IMR-90 (cell line): ENCODE measurements around the gene MPI. TPM values are rescaled to one million over a fixed set of nuclear protein-coding genes. Genes with fewer than 3 reads are reported as not detected.

Source experiments
- ATAC-seq: fragments of 200-7000 bp; cut with Tn5 transposase; 2 replicates; pipeline ENCODE4 v1.9.1; 2020; ENCODE audit warnings: low read depth, mild to moderate bottlenecking, moderate library complexity
- BruUV-seq: library from RNA; stranded (reverse); fragments of 400-500 nt; replicated peaks from 2 replicates; lab custom pipeline; 2021; lab: Mats Ljungman, UMichigan
- CTCF ChIA-PET: fragments of 300-600 bp; formaldehyde crosslinking; extraction: SDS; loops from one replicate; lab custom pipeline; 2021; ENCODE audit warnings: antibody characterized with exemption; lab: Yijun Ruan, JAX
- POLR2A ChIA-PET: fragments of 300-600 bp; sonication (Branson Sonifier 250); formaldehyde crosslinking; loops from one replicate; lab custom pipeline; 2022; ENCODE audit warnings: antibody characterized with exemption; ENCODE audit not compliant: unreplicated experiment; lab: Charles Lee
- DNase-seq: peaks from one replicate; pipeline ENCODE4 v3.0.0; 2013
- H2AFZ ChIP-seq: replicated peaks from 2 replicates; pipeline ENCODE3; 2013; ENCODE audit warnings: low read length, mild to moderate bottlenecking; ENCODE audit not compliant: poor library complexity
- H2AK5ac ChIP-seq: 2 replicates; pipeline ENCODE4 v1.6.1; 2013; ENCODE audit warnings: low read depth, low read length, inconsistent platforms
- H2AK9ac ChIP-seq: replicated peaks from 2 replicates; pipeline ENCODE3; 2013; ENCODE audit warnings: mild to moderate bottlenecking, low read depth, low read length, moderate library complexity; ENCODE audit not compliant: poor library complexity
- H2BK120ac ChIP-seq: 2 replicates; pipeline ENCODE4 v1.6.1; 2013; ENCODE audit warnings: low read depth, low read length, inconsistent platforms
- H2BK15ac ChIP-seq: 3 replicates; pipeline ENCODE4 v1.6.1; 2013; ENCODE audit warnings: low read depth, low read length, inconsistent platforms
- H2BK20ac ChIP-seq: 2 replicates; pipeline ENCODE4 v1.6.1; 2013; ENCODE audit warnings: low read depth, mild to moderate bottlenecking, inconsistent platforms, low read length, moderate library complexity
- H2BK5ac ChIP-seq: 2 replicates; pipeline ENCODE4 v1.6.1; 2013; ENCODE audit warnings: mild to moderate bottlenecking, low read depth, low read length, inconsistent platforms; ENCODE audit not compliant: poor library complexity, severe bottlenecking
- H3K14ac ChIP-seq: replicated peaks from 2 replicates; pipeline ENCODE4 v1.6.1; 2013; ENCODE audit warnings: low read depth, low read length, inconsistent platforms
- H3K18ac ChIP-seq: 2 replicates; pipeline ENCODE4 v1.6.1; 2013; ENCODE audit warnings: low read depth, low read length, control low read depth
- H3K23ac ChIP-seq: 2 replicates; pipeline ENCODE4 v1.6.1; 2013; ENCODE audit warnings: low read depth, low read length, inconsistent platforms
- H3K27ac ChIP-seq: 2 replicates; pipeline ENCODE4 v1.5.1; 2013; ENCODE audit warnings: mild to moderate bottlenecking, control low read depth, low read length; ENCODE audit not compliant: insufficient read depth
- H3K27me3 ChIP-seq: 2 replicates; pipeline ENCODE4 v1.6.1; 2013; ENCODE audit warnings: low read length; ENCODE audit not compliant: control insufficient read depth, insufficient read depth
- H3K36me3 ChIP-seq: 2 replicates; pipeline ENCODE4 v1.6.1; 2013; ENCODE audit warnings: low read length, mixed read lengths; ENCODE audit not compliant: control insufficient read depth, insufficient read depth
- H3K4ac ChIP-seq: 2 replicates; pipeline ENCODE4 v1.6.1; 2013; ENCODE audit warnings: low read depth, low read length, inconsistent platforms
- H3K4me1 ChIP-seq: 2 replicates; pipeline ENCODE4 v1.6.1; 2013; ENCODE audit warnings: low read length, mixed read lengths; ENCODE audit not compliant: control insufficient read depth, insufficient read depth
- H3K4me2 ChIP-seq: 2 replicates; pipeline ENCODE4 v1.6.1; 2013; ENCODE audit warnings: low read depth, mild to moderate bottlenecking, control low read depth, low read length, moderate library complexity
- H3K4me3 ChIP-seq: 2 replicates; pipeline ENCODE4 v1.5.1; 2013; ENCODE audit warnings: low read depth, mild to moderate bottlenecking, control low read depth, low read length, moderate library complexity; ENCODE audit not compliant: insufficient read depth
- H3K56ac ChIP-seq: 2 replicates; pipeline ENCODE4 v1.6.1; 2013; ENCODE audit warnings: low read length, inconsistent platforms; ENCODE audit not compliant: insufficient read depth; ENCODE audit errors: extremely low read depth
- H3K79me1 ChIP-seq, 2 experiments: 2 replicates each; pipeline ENCODE4 v1.6.1; 2013; ENCODE audit warnings: low read length in 2 of 2, inconsistent platforms in 1 of 2, low read depth in 1 of 2
- H3K9ac ChIP-seq: 2 replicates; pipeline ENCODE4 v1.6.1; 2013; ENCODE audit warnings: low read depth, low read length, control low read depth
- H3K9me1 ChIP-seq: 2 replicates; pipeline ENCODE4 v1.6.1; 2013; ENCODE audit warnings: low read length, inconsistent platforms; ENCODE audit not compliant: insufficient read depth
- H3K9me3 ChIP-seq: 2 replicates; pipeline ENCODE4 v1.6.1; 2013; ENCODE audit warnings: low read length; ENCODE audit not compliant: control insufficient read depth, insufficient read depth
- H4K20me1 ChIP-seq: 2 replicates; pipeline ENCODE4 v1.6.1; 2013; ENCODE audit warnings: low read length, inconsistent platforms; ENCODE audit not compliant: insufficient read depth
- H4K5ac ChIP-seq: 2 replicates; pipeline ENCODE4 v1.6.1; 2013; ENCODE audit warnings: mild to moderate bottlenecking, low read depth, low read length, control low read depth
- H4K8ac ChIP-seq, 2 experiments: 2 replicates each; pipeline ENCODE4 v1.6.1; 2013; ENCODE audit warnings: low read depth in 2 of 2, low read length in 2 of 2, control low read depth in 1 of 2, inconsistent platforms in 1 of 2
- H4K91ac ChIP-seq: 2 replicates; pipeline ENCODE4 v1.6.1; 2013; ENCODE audit warnings: low read depth, low read length, inconsistent platforms; ENCODE audit not compliant: insufficient read depth
- MAZ ChIP-seq: IDR thresholded peaks from 2 replicates; pipeline ENCODE4 v1.6.1; 2012; ENCODE audit warnings: low read depth, mild to moderate bottlenecking, low read length, improper control_type of control experiment, moderate library complexity, borderline replicate concordance
- POLR2A ChIP-seq: IDR thresholded peaks from 2 replicates; pipeline ENCODE4 v1.6.1; 2012; ENCODE audit warnings: mild to moderate bottlenecking, low read depth, low read length
- WGBS, 2 experiments: methylation state at CpG; one replicate each; pipeline versions ENCODE4 v1.1.5 to v1.1.7; 2013; ENCODE audit warnings: missing lambda C conversion rate in 2 of 2; ENCODE audit not compliant: insufficient read length in 1 of 2; ENCODE audit errors: extremely low coverage in 2 of 2; 5-methylcytosine and 5-hydroxymethylcytosine counted together
- dilution Hi-C: fragments of 300-500 bp; cut with HindIII; formaldehyde crosslinking; loops from one replicate; pipeline ENCODE4 v1.14.3; 2018; ENCODE audit warnings: low sequenced_read_pairs; ENCODE audit not compliant: unreplicated experiment
- in situ Hi-C: fragments of 300-500 bp; cut with MboI; formaldehyde crosslinking; loops from 3 replicates; pipeline ENCODE4 v1.14.3; 2019; ENCODE audit warnings: low sequenced_read_pairs, inconsistent platforms, mixed read lengths
- intact Hi-C: fragments of 100-400 bp; cut with micrococcal nuclease; formaldehyde crosslinking; loops from 2 replicates; pipeline ENCODE4 v1.10.0; 2022
- polyA plus RNA-seq, 3 experiments: library from polyadenylated mRNA; depleted of rRNA; stranded (reverse); fragments of >200 nt; gene quantifications; 2 replicates each; pipeline ENCODE4 v1.2.3, GENCODE V29; 2012; ENCODE audit warnings: low replicate concordance in 1 of 3
- total RNA-seq: library from RNA; depleted of rRNA; stranded (reverse); fragments of >200 nt; gene quantifications from 2 replicates; pipeline ENCODE4 v1.2.3, GENCODE V29; 2012

Gene MPI
- total and polyA plus RNA-seq, 2 of the 4 experiments (the other 2 are of a cell fraction): 80.1 to 91.8 TPM

GRCh38 chr15:74937272-74937589, 47.4 kb downstream of the MPI start:
- BruUV-seq: TSS peak; percentile 65
- WGBS, 2 experiments: 1% methylated on average over 15 of the region's 18 CpGs; no CpG with 5 or more reads in 1 of the 2 experiments
- peak overlapping the region; percentile 72 for H3K9ac ChIP-seq

More at GRCh38 chr15:74937272-74937589, 47.4 kb downstream of the MPI start:
- in situ Hi-C loops: no loop called here
- 0 out of 2 replicates have a peak overlapping the region, but pooled peaks have one; percentile 1 for H3K4ac ChIP-seq
- intact Hi-C loops: no loop called here
- peak overlapping the region; percentile 60; the same call in 1 of the 2 replicates for H3K56ac ChIP-seq
- ChIA-PET CTCF (no interaction called here), POLR2A (no interaction called here)
- H2BK15ac ChIP-seq: no peak overlapping the region
- H2BK20ac ChIP-seq: no peak overlapping the region
- TF ChIP-seq POLR2A: no peak
- 0 out of 2 replicates have a peak, but pooled peaks have one; percentile 31 for TF ChIP-seq MAZ
- H3K4me3 ChIP-seq: peak overlapping the region; percentile 89
- H4K5ac ChIP-seq: peak overlapping the region; percentile 42; the same call in 1 of the 2 replicates
- peak overlapping the region; percentile 97 for H2AK9ac ChIP-seq
- peaks cover 6% of the 10 kb centered on the region; the same call in 1 of the 2 replicates for H4K20me1 ChIP-seq
- no peaks in the 10 kb centered on the region for H3K9me3 ChIP-seq
- H4K8ac ChIP-seq: peak overlapping the region in 1 of 2 experiments; percentile 76; a peak in 1 of 4 replicates
- peak overlapping the region; percentile 56 for H3K27ac ChIP-seq
- no peaks in the 10 kb centered on the region for H3K36me3 ChIP-seq
- no peaks in the 10 kb centered on the region for H3K4me1 ChIP-seq
- H4K91ac ChIP-seq: no peak overlapping the region; the same call in 1 of the 2 replicates
- peaks cover 5% of the 10 kb centered on the region; the same call in 1 of the 2 replicates for H3K27me3 ChIP-seq
- H3K23ac ChIP-seq: peak overlapping the region; percentile 48; the same call in 1 of the 2 replicates
- no peak overlapping the region; the same call in 1 of the 2 replicates for H3K18ac ChIP-seq
- peak overlapping the region; percentile 31 for H2BK5ac ChIP-seq
- H2AK5ac ChIP-seq: peak overlapping the region; percentile 6; the same call in 1 of the 2 replicates
- peak overlapping the region; percentile 99 for H3K4me2 ChIP-seq
- H3K9me1 ChIP-seq: peaks cover 7% of the 10 kb centered on the region; the same call in 1 of the 2 replicates
- no peak overlapping the region for H2BK120ac ChIP-seq
- H3K79me1 ChIP-seq: peaks cover 2 to 36% of the 10 kb centered on the region in 2 experiments; a peak in 3 of 4 replicates
- H2AFZ ChIP-seq: peak overlapping the region; percentile 93
- dilution Hi-C loops: no loop called here
- no peak for ATAC-seq
- H3K14ac ChIP-seq: peak overlapping the region; percentile 21
- DNase-seq: no peak
